ENCODE measurements around the gene KRT24. TPM values are rescaled to one million over a fixed set of nuclear protein-coding genes. Genes with fewer than 3 reads are reported as not detected.

The KRT24 gene
- total RNA-seq, 2 donors from 2014 or later = not detected

GRCh38 chr17:40672654-40673053 lies 30.9 kb downstream of the KRT24 start:
- Mint-ChIP-seq H3K4me3 (no peak overlapping the region), H3K27me3 (ENCODE audit: insufficient read depth) (peaks cover 14% of the 10 kb centered on the region)

GRCh38 chr17:40671282-40671681 lies 32.3 kb downstream of the KRT24 start:
- Mint-ChIP-seq H3K4me1 (peaks cover 13% of the 10 kb centered on the region), H3K27me3 (ENCODE audit: insufficient read depth) (peaks cover 12% of the 10 kb centered on the region), H3K9me3 (no peaks in the 10 kb centered on the region), H3K36me3 (ENCODE audit: low read depth) (no peaks in the 10 kb centered on the region), H3K4me3 (no peak overlapping the region), H3K27ac (no peak overlapping the region)
- Histone ChIP-seq H3K27me3 (ENCODE audit: control insufficient read depth, insufficient read depth, low read length, poor library complexity, severe bottlenecking) (no peaks in the 10 kb centered on the region), H3K9me3 (ENCODE audit: control insufficient read depth, low read length) (no peaks in the 10 kb centered on the region), H3K4me3 (ENCODE audit: low read length) (no peak overlapping the region), H3K27ac (ENCODE audit: low read depth, low read length) (no peak overlapping the region), H3K9ac (ENCODE audit: extremely low read depth, low read length, poor library complexity, severe bottlenecking) (no peak overlapping the region), H3K36me3 (ENCODE audit: control insufficient read depth, insufficient read depth, low read length) (no peaks in the 10 kb centered on the region), H3K4me1 (ENCODE audit: control insufficient read depth, insufficient read depth, low read length) (no peaks in the 10 kb centered on the region)
- DNase-seq = no peak
- WGBS, 2 experiments (ENCODE audit: insufficient coverage in 1 of 2, insufficient read length in 1 of 2) = 85 to 86% methylated on average over 2 to 4 of the region's 4 CpGs
- TF ChIP-seq CTCF (conservative IDR thresholded peaks at IDR 0.05) = no peak

More at GRCh38 chr17:40672654-40673053, 30.9 kb downstream of the KRT24 start:
- Mint-ChIP-seq H3K9me3 (no peaks in the 10 kb centered on the region), H3K27ac (no peak overlapping the region), H3K4me1 (peaks cover 8% of the 10 kb centered on the region), H3K36me3 (ENCODE audit: low read depth) (no peaks in the 10 kb centered on the region)
- Histone ChIP-seq H3K9me3 (ENCODE audit: control insufficient read depth, low read length) (no peaks in the 10 kb centered on the region), H3K9ac (ENCODE audit: extremely low read depth, low read length, poor library complexity, severe bottlenecking) (no peak overlapping the region), H3K4me3 (ENCODE audit: low read length) (no peak overlapping the region), H3K36me3 (ENCODE audit: control insufficient read depth, insufficient read depth, low read length) (no peaks in the 10 kb centered on the region), H3K27me3 (ENCODE audit: control insufficient read depth, insufficient read depth, low read length, poor library complexity, severe bottlenecking) (no peaks in the 10 kb centered on the region), H3K4me1 (ENCODE audit: control insufficient read depth, insufficient read depth, low read length) (no peaks in the 10 kb centered on the region), H3K27ac (ENCODE audit: low read depth, low read length) (no peak overlapping the region)
- no peak for TF ChIP-seq CTCF (conservative IDR thresholded peaks at IDR 0.05)
- DNase-seq = no peak
- WGBS, 2 experiments (ENCODE audit: insufficient coverage in 1 of 2, insufficient read length in 1 of 2) = 79% methylated on average over 2 of the region's 2 CpGs; no CpG with 5 or more reads in 1 of the 2 experiments

GRCh38 chr17:40666331-40666730 lies 37.2 kb downstream of the KRT24 start:
- Histone ChIP-seq H3K36me3 (ENCODE audit: control insufficient read depth, insufficient read depth, low read length) (no peaks in the 10 kb centered on the region), H3K4me3 (ENCODE audit: low read length) (no peak overlapping the region), H3K9ac (ENCODE audit: extremely low read depth, low read length, poor library complexity, severe bottlenecking) (no peak overlapping the region), H3K4me1 (ENCODE audit: control insufficient read depth, insufficient read depth, low read length) (no peaks in the 10 kb centered on the region), H3K9me3 (ENCODE audit: control insufficient read depth, low read length) (no peaks in the 10 kb centered on the region), H3K27ac (ENCODE audit: low read depth, low read length) (no peak overlapping the region), H3K27me3 (ENCODE audit: control insufficient read depth, insufficient read depth, low read length, poor library complexity, severe bottlenecking) (no peaks in the 10 kb centered on the region)
- Mint-ChIP-seq H3K4me3 (no peak overlapping the region), H3K4me1 (peaks cover 24% of the 10 kb centered on the region), H3K36me3 (ENCODE audit: low read depth) (no peaks in the 10 kb centered on the region), H3K27ac (no peak overlapping the region), H3K9me3 (no peaks in the 10 kb centered on the region), H3K27me3 (ENCODE audit: insufficient read depth) (no peaks in the 10 kb centered on the region)
- no peak for DNase-seq
- no peak for TF ChIP-seq CTCF (conservative IDR thresholded peaks at IDR 0.05)

Data from endodermal cell (in vitro differentiated cells).